HL-60/S4 treated with phorbol 12-myristate 13-acetate at 8.2 ng/mL for 4 days and 3 days (cell line): ENCODE data around the gene SPEN.

ENCODE experiments used
- in situ Hi-C: fragments of 300-500 bp; cut with MboI; formaldehyde crosslinking; loops from 2 replicates; pipeline ENCODE4 v1.15.0; 2022; ENCODE audit warnings: low sequenced_read_pairs

Gene SPEN

DNA sequence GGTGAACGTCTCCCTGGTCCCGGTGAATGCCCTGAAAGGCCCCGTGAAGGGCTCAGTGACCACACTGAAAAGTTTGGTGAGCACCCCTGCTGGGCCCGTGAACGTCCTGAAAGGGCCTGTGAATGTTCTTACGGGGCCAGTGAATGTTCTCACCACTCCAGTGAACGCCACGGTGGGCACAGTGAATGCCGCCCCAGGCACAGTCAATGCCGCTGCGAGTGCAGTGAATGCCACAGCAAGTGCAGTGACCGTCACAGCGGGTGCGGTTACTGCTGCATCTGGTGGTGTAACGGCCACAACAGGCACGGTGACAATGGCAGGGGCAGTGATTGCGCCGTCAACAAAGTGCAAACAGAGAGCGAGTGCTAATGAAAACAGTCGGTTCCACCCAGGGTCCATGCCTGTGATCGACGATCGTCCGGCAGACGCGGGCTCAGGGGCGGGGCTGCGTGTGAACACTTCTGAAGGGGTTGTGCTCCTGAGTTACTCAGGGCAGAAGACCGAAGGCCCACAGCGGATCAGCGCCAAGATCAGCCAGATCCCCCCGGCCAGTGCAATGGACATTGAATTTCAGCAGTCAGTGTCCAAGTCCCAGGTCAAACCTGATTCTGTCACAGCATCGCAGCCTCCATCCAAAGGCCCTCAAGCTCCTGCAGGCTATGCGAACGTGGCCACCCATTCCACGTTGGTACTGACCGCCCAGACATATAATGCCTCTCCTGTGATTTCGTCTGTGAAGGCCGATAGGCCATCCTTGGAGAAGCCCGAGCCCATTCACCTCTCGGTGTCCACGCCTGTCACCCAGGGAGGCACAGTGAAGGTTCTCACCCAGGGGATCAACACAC is 86.9 kb downstream of the SPEN start:
- in situ Hi-C loops, result no loop called here

DNA sequence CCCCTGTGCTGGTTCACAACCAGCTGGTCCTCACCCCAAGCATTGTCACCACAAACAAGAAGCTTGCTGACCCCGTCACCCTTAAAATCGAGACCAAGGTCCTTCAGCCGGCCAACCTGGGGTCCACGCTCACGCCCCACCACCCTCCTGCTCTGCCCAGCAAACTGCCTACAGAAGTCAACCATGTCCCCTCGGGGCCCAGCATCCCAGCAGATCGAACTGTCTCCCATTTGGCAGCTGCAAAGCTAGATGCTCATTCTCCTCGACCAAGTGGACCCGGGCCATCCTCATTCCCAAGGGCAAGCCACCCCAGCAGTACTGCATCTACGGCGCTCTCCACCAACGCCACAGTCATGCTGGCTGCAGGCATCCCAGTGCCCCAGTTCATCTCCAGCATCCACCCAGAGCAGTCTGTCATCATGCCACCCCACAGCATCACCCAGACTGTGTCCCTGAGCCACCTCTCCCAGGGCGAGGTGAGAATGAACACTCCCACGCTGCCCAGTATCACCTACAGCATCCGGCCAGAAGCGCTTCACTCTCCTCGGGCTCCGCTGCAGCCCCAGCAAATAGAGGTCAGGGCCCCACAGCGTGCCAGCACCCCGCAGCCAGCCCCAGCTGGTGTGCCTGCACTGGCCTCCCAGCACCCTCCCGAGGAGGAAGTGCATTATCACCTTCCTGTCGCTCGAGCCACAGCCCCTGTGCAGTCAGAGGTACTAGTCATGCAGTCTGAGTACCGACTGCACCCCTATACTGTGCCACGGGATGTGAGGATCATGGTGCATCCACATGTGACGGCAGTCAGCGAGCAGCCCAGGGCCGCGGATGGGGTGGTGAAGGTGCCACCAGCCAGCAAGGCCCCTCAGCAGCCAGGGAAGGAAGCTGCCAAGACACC is 87.8 kb downstream of the SPEN start:
- in situ Hi-C loops, result no loop called here

DNA sequence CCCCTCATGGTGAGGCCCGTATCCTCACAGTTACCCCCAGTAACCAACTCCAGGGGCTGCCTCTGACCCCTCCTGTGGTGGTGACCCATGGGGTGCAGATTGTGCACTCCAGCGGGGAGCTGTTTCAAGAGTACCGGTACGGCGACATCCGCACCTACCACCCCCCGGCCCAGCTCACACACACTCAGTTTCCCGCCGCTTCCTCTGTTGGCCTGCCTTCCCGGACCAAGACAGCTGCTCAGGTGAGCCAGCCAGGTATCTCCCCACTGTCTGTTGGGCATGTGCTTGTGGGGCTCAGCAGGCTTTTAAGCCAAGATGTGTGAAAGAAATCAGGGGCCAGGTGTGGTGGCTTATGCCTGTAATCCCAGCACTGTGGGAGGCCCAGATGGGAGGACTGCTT is 88.5 kb downstream of the SPEN start:
- in situ Hi-C loops, result no loop called here

DNA sequence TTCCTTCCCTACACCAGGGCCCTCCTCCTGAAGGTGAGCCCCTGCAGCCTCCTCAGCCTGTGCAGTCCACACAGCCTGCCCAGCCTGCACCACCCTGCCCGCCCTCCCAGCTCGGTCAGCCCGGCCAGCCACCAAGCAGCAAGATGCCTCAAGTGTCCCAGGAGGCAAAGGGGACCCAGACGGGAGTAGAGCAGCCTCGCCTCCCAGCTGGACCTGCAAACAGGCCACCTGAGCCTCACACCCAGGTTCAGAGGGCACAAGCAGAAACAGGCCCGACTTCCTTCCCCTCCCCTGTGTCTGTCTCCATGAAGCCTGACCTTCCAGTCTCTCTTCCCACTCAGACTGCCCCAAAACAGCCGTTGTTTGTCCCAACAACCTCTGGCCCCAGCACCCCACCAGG is 89.6 kb downstream of the SPEN start:
- in situ Hi-C loops, result no loop called here

DNA sequence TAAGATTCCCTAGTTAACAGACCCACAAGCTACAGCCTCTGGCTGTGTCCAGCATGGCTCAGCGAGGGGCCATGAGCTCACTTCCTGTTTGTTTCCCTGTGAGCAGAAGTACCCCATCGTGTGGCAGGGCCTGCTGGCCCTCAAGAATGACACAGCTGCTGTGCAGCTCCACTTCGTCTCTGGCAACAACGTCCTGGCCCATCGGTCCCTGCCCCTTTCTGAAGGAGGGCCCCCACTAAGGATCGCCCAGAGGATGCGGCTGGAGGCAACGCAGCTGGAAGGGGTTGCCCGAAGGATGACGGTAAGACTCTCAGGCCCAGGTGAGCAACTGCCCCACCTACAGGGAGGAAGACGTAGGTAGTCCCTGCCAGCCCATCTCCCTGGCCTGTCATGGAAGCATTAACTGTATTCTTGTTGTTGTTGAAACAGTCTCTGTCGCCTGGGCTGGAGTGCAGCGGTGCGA is 90.2 kb downstream of the SPEN start:
- in situ Hi-C loops, result no loop called here

DNA sequence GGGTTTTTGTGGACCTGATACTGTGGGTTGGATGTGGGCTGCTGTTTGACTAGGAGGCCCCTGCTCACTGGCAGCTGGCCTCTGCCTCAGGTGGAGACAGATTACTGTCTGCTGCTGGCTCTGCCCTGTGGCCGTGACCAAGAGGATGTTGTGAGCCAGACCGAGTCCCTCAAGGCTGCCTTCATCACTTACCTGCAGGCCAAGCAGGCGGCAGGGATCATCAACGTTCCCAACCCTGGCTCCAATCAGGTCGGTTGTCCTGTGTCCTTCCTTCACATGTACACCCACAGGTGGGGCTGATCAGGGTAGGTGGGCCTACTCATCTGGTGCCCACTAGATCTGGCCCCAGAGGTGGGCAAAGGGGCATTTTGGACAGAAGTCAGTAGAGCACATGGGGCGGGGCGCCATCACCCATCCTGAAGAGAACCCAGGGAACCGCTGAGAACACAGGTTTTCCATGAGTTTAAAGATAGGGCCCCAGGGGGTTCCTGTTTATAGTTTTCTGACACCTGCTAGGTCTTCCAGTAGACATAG is 91.2 kb downstream of the SPEN start:
- in situ Hi-C loops, result no loop called here

DNA sequence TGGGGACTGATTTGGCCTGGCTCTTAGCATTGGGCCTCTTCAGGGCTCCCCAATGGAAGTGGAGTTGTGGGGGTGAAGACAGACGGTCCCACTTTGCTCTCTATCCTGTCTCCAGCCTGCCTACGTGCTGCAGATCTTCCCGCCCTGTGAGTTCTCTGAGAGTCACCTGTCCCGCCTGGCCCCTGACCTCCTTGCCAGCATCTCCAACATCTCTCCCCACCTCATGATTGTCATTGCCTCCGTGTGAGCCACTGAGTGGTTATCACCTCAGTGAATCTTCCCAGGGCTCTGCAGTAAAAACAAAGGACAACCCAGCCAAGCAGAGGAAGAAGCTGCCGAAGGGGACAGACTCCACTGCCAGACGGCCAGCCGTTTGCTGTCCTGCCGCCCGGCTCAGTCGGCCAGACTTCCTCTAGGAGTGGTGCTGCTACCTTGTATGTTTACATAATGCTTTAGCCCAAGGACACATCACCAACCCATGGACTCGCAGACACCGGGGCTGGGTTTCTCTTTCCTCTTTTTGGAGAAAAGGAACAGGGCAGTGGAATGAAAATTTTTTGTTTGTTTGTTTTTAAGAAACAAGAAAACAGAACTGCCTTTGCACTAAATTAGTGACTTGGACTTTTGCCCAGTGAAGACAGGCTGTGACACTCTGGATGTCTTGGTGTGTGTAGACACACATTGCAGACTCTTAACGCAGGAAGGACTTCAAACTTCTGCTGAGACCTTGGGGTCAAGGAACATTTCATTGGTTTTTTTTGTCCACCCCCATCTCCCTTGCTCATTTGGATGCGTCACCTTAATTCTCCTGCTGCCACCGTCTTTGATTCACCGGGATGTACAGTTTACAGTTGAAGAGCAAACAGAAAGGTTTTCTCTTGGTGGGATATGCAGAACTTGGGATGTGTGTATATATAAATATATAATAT is 91.9 kb downstream of the SPEN start:
- in situ Hi-C loops, result no loop called here

DNA sequence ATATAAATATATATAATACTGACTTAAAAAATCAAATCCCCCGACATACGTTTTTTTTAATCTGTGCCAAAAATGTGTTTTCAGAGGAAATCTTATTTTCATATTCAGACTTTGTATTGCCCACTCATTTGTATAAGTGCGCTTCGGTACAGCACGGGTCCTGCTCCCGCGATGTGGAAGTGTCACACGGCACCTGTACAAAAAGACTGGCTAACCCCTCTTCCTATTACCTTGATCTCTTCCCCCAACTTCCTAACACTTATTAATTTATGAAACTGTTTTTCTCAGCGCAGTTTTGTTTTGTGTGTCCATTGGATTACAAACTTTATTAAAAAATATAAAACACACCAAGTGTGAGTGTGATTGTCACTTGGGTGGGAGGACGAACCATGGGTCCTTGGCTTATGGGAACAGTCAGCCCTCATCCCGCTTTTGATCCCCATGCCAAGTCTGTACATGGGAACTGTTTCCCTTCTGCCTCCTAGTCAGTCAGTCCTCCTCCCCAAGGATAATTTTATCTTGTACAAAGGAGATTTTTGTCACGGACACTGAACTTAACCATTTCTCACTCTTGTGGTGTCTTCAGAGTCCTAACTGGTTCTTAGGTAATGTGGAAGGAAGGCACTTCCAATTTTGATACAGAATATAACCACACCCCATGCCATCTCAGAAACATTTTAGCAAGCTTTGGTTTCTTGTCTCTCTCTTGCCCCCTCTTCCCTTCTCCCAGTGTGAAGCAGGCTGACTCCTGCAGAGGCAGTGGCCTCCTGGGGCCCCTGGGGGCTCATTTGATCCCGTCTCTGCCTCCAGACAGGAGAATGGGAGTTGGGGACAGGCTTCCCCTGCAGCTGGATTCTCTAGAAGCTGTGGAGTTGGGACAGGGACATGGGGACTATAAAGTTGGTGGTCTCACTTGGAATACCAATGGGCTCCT is 92.9 kb downstream of the SPEN start:
- in situ Hi-C loops, result no loop called here

DNA sequence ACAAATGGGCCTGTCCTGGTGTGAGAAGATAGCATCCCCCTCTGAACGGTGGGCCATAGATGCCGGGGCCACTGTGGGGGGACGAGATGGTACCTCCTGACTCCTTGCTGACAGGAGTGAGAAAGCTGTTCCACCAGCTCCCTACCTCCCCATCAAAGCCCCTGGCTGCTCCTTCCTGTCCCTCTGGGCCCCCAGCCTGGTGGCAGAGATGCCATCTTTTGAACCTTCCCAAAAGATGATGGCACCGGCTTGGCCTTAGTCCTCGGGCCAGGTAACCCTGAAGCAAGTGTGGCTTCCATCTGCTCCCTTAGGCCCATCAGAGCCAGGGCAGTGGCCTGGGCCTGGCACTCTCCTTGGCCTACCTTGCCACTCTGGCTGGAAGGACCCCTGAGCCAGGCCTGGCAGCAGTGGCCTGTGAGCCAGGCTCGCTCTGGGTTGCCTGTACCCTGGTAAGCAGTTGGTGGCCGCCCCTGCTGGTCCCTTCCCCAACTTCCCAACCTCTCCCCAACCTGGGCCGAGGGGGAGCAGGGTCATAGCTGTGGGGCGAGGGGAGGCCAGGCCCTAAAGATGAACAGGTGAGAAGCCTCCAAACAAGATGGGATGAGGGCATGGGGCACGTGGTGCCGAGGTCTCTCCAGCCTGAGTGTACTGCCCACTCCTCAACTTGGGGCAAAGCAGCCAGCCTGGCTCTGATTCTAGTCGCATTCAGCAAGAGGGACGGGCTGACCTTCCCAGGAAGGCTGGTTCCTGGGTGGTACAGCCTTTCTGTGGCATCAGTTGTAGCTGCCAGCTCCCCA is 93.7 kb downstream of the SPEN start:
- in situ Hi-C loops, result no loop called here

DNA sequence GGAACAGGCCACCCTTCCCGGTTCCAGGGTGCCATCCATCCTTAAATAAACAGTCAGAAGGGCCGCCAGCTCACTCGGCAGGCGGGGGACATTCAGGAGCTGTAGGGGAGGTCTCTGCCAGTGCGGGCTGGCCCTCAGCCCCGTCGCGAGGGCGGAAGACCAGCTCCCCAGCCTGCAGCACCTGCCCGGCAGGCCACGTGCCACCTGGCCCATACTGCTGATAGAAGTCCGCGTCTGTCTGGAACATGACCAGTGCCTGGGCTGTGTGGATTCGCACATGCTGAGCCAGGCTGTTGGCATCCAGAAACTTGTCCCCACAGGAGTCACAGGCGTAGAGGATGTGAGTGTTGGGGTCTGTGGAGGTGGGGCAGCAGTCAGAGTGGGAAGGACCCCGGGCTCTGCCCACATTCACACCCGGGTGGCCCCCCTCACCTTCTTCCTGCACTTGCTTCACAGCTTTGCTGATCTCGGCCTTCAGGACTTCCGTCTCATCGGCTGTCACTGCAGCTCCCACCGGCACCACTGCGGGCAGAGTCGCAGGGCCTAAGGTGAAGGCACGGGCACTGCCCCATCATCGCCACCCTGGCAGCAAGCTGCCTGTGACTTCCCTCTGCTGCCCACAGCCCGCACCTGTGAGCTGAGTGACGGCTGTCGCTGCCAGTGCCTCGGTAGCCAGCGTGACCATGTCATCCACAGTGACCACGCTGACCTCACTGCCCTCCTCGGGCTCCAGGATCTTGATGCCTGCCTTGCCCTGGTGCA is 94.6 kb downstream of the SPEN start:
- in situ Hi-C loops, result no loop called here

DNA sequence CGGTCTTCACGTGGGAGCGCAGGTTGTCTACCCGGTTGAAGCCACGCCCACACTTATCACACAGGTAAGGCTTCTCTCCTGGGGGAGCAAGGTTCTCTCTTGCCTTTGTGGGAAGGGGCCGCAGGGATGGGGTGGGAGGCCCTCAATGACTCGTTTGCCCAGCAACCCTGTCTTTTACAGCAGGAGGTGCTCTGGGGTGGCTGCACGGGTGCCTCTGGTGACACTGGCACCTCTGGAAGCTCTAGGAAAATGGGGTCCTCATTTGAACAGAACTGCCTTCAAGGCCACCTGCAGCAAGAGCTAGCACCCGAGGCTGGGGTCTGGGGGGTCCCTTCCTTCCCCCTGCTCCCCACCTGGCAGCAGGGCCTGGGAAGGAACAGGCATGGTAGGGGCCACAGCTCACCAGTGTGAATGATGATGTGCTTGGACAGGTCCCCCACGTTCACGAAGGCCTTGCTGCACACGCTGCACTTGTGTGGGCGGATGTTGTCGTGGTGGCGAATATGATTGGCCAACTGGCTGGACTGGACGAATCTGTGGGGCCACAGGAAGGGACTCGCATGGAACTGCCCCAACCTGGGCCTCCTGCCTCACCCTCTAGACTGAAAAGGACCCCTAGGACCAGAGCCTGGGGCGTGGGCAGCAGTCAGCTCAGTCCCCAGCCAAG is 95.3 kb downstream of the SPEN start:
- in situ Hi-C loops, result no loop called here

DNA sequence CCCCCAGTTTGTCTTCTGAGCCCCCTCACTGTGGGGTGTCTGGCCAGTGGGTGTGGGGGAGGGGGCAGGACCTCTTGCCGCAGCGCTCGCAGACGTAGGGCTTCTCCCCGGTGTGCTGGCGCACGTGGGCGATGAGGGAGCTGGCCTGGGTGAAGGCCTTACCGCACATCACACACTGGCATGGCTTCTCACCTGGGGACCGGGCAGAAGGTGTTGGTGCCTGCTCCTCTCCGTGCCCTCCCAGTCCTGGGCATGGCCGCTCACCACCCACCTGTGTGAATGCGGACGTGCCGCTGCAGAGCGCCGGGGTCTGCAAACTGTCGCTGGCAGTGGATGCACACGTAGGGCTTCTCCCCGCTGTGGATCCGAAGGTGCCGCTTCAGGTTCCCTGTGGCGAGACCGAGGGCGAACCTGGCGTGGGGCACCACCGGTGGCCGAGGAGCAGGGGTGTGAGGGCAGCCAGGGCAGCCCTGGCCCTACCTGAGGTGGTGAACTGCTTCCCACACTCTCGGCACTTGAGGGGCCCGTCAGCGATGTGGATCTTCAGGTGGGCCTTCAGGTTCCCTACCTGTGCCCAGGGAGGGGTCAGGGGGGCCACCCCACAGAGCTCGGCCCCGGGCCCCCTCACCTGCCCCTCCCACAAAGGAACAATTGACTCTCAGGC is 96.0 kb downstream of the SPEN start:
- in situ Hi-C loops, result no loop called here

DNA sequence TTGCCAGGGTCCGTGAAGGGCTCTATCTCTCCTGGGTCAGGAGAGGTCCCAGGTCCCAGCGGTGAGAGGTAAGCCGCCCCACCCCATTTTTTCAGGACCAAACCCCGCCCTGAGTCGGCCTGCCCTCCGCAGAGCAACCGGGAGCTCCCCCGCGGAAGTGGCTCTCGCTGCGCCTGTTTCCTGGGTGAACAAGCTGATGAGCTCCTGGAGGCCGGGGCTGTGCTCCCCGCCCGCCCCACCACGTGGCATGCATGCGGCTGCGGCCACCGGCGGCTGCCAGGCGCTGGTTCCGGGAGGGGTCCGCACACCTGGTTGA is 96.4 kb downstream of the SPEN start:
- in situ Hi-C loops, result no loop called here

DNA sequence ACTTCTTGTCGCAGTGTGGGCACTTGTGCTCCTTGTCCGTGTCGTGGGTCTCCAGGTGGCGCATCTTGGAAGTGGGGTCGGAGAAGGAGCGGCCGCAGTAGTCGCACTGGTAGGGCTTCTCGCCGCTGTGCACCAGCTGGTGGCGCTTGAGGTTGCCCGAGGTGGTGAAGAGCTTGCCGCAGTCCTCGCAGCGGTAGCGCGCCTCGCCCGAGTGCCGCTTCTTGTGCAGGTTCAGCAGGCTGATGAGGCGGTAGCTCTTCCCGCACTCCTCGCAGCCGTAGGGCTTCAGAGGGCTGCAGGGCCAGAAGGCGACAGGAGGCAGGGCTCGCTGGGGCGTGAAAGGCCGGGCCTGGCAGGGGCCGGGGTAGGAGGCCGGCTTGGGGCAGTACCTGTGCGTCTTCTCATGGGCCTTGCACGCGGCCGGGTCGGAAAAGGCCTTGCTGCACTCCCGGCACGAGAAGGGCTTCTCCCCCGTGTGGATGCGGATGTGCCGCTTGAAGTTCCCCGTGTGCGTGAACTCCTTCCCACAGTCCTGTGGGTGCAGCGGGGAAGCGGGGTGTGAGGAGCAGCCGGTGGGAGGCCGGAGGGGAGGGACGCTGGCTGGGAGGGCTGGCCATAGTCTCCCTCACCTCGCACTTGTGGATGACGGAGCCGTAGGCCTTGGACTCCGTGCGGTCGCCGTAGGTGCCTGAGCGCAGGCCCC is 97.0 kb downstream of the SPEN start:
- in situ Hi-C loops, result no loop called here

DNA sequence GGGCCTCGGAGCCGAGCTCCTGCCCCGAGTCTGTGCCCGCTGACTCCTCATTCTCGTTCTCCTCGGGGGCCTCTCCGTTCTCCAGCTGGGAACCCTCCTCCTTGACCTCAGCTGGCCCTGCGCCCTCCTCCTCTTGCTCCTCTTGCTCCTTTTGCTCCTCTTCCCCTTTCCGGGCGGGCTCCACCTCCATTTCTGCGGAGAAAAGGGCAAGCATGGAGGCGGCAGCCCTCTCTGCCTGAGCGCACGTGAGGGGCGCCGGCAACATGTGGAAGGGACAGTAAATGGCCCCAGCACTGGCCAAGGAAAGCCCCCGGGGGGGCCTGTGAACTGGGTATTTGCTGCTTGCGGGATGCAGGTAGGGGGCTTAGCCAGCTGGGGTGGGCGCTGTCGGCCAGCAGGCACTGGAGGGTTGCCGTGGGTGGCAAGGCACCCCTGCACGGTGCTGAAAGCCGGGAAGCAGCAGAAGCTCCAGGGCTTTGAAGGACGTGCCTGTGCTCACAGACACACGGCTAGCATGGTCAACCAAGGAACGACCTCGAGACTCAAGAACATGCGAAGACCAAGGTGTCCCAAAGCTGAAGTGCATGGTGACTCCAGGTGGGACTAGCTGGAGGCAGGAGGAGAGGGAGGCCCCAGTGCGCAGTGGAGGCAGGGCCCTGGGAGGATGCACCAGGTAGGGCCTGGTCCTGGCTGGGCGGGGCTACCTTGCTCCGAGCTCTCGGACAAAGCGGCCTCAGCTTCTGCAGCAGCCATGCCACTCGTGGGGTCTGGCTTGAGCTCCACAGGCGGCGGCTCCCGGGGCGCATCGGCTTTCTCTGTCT is 97.7 kb downstream of the SPEN start:
- in situ Hi-C loops, result no loop called here
